NCI-H2196 treated with DMSO at 0.1 percent for 48 hours (cell line): ENCODE measurements around the gene DIS3L.
"Not testable (repeated sequence)": the region's sequence is repeated elsewhere in the genome, so short reads cannot be mapped to it uniquely, and the experiment has no call there.

ENCODE experiments used
- DNase-seq: peaks from one replicate; lab custom pipeline; 2025; ENCODE audit not compliant: unreplicated experiment; lab: John Stamatoyannopoulos, UW

Gene DIS3L

GRCh38 chr15:66308531-66308930 is 15.2 kb downstream of the DIS3L start:
- no peak for DNase-seq

- no peak for DNase-seq
Measured at GRCh38 chr15:66309828-66310227, 16.5 kb downstream of the DIS3L start.

- no peak for DNase-seq
Measured at GRCh38 chr15:66310786-66311185, 17.4 kb downstream of the DIS3L start.

- no peak for DNase-seq
Measured at GRCh38 chr15:66312144-66312543, 18.8 kb downstream of the DIS3L start.

GRCh38 chr15:66323312-66323928 is 30.1 kb downstream of the DIS3L start:
- DNase-seq = no peak

- DNase-seq = no peak
Measured at GRCh38 chr15:66326051-66326450, 32.7 kb downstream of the DIS3L start.

- no peak for DNase-seq
Measured at GRCh38 chr15:66327736-66328135, 34.4 kb downstream of the DIS3L start.

GRCh38 chr15:66328771-66329170 is 35.4 kb downstream of the DIS3L start:
- DNase-seq = no peak

GRCh38 chr15:66348530-66348929 is 55.2 kb downstream of the DIS3L start:
- not testable (repeated sequence) for DNase-seq

- DNase-seq = no peak
Measured at GRCh38 chr15:66356077-66356358, 62.6 kb downstream of the DIS3L start.

GRCh38 chr15:66356359-66357236 is 63.2 kb downstream of the DIS3L start, which contains the start of gene TIPIN:
Gene TIPIN (minus strand): TSS chr15:66356685. CDS start chr15:66352947, 3,738 bp downstream.
- DNase-seq = peak; percentile 65

GRCh38 chr15:66359740-66360139 is 66.4 kb downstream of the DIS3L start:
- no peak for DNase-seq

- not testable (repeated sequence) for DNase-seq
Measured at GRCh38 chr15:66361745-66362460, 68.5 kb downstream of the DIS3L start.

GRCh38 chr15:66362776-66363175 is 69.4 kb downstream of the DIS3L start:
- DNase-seq = no peak

GRCh38 chr15:66364944-66365528 is 71.7 kb downstream of the DIS3L start:
- DNase-seq = no peak

- DNase-seq = peak; percentile 18
Measured at GRCh38 chr15:66369773-66370651, 76.6 kb downstream of the DIS3L start.

- no peak for DNase-seq
Measured at GRCh38 chr15:66374179-66374578, 80.8 kb downstream of the DIS3L start.

- DNase-seq = no peak
Measured at GRCh38 chr15:66378814-66379430, 85.6 kb downstream of the DIS3L start.

GRCh38 chr15:66381376-66381775 is 88.0 kb downstream of the DIS3L start:
- not testable (repeated sequence) for DNase-seq
